SU-DHL-6 (cell line): ENCODE data around the gene SPHK2.
"Not testable (repeated sequence)": the region's sequence is repeated elsewhere in the genome, so short reads cannot be mapped to it uniquely, and the experiment has no call there.

Source experiments
- H2AFZ ChIP-seq: fragments of 200-600 bp; sonication (generic); 2 replicates; pipeline ENCODE4 v1.6.1; 2014; ENCODE audit warnings: low read depth, mild to moderate bottlenecking, moderate library complexity, mixed read lengths, antibody characterized with exemption, low read length; ENCODE audit not compliant: severe bottlenecking
- H3F3A ChIP-seq: fragments of 200-600 bp; shearing (Covaris generic); 2 replicates; pipeline ENCODE4 v1.6.0; 2016; ENCODE audit warnings: antibody characterized with exemption, mild to moderate bottlenecking; ENCODE audit not compliant: insufficient read depth
- H3K27ac ChIP-seq: fragments of 200-600 bp; sonication (generic); 2 replicates; pipeline ENCODE4 v1.5.1; 2016; ENCODE audit warnings: low read depth, mild to moderate bottlenecking, low read length, moderate library complexity, mixed read lengths
- H3K27me3 ChIP-seq: fragments of 200-600 bp; sonication (generic), shearing (Covaris generic); 2 replicates; pipeline ENCODE4 v1.6.0; 2014; ENCODE audit warnings: mild to moderate bottlenecking, low read length
- H3K36me3 ChIP-seq: fragments of 200-600 bp; sonication (generic); 2 replicates; pipeline ENCODE4 v1.6.1; 2014; ENCODE audit warnings: mild to moderate bottlenecking, low read length, mixed read lengths
- H3K4me2 ChIP-seq: fragments of 300-600, 200-600 bp; shearing (Covaris generic), sonication (generic); 2 replicates; pipeline ENCODE4 v1.6.0; 2014; ENCODE audit warnings: low read length, low read depth, mild to moderate bottlenecking; ENCODE audit not compliant: poor library complexity, severe bottlenecking
- H3K4me3 ChIP-seq: fragments of 200-600 bp; sonication (generic); 2 replicates; pipeline ENCODE4 v1.5.1; 2014; ENCODE audit warnings: antibody characterized with exemption, low read length, mild to moderate bottlenecking, mixed read lengths; ENCODE audit not compliant: insufficient read depth, poor library complexity, severe bottlenecking
- H3K79me2 ChIP-seq: fragments of 200-600 bp; sonication (generic); 2 replicates; pipeline ENCODE4 v1.6.1; 2014; ENCODE audit warnings: mild to moderate bottlenecking, low read length, moderate library complexity; ENCODE audit not compliant: insufficient read depth
- H3K9ac ChIP-seq: fragments of 200-600 bp; sonication (generic); 2 replicates; pipeline ENCODE4 v1.7.0; 2014; ENCODE audit warnings: mild to moderate bottlenecking, low read length
- H3K9me2 ChIP-seq: fragments of 200-600 bp; sonication (generic); replicated peaks from 2 replicates; pipeline ENCODE4 v1.6.1; 2014; ENCODE audit warnings: low read length; ENCODE audit not compliant: insufficient read depth
- H3K9me3 ChIP-seq: fragments of 200-600 bp; sonication (generic); 2 replicates; pipeline ENCODE4 v1.6.1; 2014; ENCODE audit warnings: low read length, mixed read lengths; ENCODE audit not compliant: insufficient read depth
- H4K20me1 ChIP-seq: fragments of 200-600 bp; sonication (generic); 2 replicates; pipeline ENCODE4 v1.6.1; 2014; ENCODE audit warnings: low read depth, mild to moderate bottlenecking, antibody characterized with exemption, low read length, moderate library complexity, mixed read lengths
- EZH2phosphoT487 ChIP-seq: fragments of 200-600 bp; sonication (generic), shearing (Covaris generic); conservative IDR thresholded peaks from 2 replicates; pipeline ENCODE4 v1.6.1; 2018; ENCODE audit warnings: mild to moderate bottlenecking, antibody characterized with exemption, low read length, moderate library complexity, mixed read lengths
- TF ChIP-seq, protein P1 (sequence below): fragments of 200-600 bp; sonication (generic); IDR thresholded peaks from one replicate; pipeline ENCODE4 v1.5.1; 2017; ENCODE audit warnings: antibody characterized with exemption, mild to moderate bottlenecking, low read length, moderate library complexity; ENCODE audit not compliant: insufficient read depth, poor library complexity, severe bottlenecking

SPHK2 gene

DNA sequence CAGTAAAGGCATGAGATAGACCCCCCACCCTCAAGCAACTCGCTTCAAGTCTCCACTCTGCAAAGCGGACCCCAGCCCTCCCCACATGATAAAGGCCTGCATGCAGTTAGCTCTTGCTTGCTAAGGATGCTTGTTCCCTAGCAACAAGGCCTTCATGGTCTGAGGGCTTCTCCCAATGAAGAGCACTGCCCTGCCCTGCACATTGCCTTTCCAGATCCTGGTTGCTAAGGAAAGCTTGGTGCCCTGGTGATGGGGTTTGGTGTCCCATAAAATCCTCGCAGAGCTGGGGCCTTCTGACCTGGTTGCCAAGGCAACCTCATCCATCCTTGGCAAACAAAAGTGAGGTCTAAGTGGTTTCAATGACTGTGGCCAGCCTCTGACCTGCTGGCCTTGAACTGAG lies 11.9 kb downstream of the SPHK2 start:
- no peak overlapping the region for H3K4me2 ChIP-seq
- no peak overlapping the region for H3K27ac ChIP-seq
- no peaks in the 10 kb centered on the region for H3K27me3 ChIP-seq
- H3K9me2 ChIP-seq: no peaks in the 10 kb centered on the region
- no peak overlapping the region for H3K4me3 ChIP-seq
- no peaks in the 10 kb centered on the region for H3K79me2 ChIP-seq
- H3K9me3 ChIP-seq: no peaks in the 10 kb centered on the region
- H3F3A ChIP-seq: peaks cover 14% of the 10 kb centered on the region
- H3K36me3 ChIP-seq: no peaks in the 10 kb centered on the region
- no peaks in the 10 kb centered on the region for H4K20me1 ChIP-seq
- no peak overlapping the region for H3K9ac ChIP-seq
- H2AFZ ChIP-seq: no peak overlapping the region
- TF ChIP-seq EZH2phosphoT487: no peak
- TF ChIP-seq, protein P1, sequence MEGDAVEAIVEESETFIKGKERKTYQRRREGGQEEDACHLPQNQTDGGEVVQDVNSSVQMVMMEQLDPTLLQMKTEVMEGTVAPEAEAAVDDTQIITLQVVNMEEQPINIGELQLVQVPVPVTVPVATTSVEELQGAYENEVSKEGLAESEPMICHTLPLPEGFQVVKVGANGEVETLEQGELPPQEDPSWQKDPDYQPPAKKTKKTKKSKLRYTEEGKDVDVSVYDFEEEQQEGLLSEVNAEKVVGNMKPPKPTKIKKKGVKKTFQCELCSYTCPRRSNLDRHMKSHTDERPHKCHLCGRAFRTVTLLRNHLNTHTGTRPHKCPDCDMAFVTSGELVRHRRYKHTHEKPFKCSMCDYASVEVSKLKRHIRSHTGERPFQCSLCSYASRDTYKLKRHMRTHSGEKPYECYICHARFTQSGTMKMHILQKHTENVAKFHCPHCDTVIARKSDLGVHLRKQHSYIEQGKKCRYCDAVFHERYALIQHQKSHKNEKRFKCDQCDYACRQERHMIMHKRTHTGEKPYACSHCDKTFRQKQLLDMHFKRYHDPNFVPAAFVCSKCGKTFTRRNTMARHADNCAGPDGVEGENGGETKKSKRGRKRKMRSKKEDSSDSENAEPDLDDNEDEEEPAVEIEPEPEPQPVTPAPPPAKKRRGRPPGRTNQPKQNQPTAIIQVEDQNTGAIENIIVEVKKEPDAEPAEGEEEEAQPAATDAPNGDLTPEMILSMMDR: no peak

DNA sequence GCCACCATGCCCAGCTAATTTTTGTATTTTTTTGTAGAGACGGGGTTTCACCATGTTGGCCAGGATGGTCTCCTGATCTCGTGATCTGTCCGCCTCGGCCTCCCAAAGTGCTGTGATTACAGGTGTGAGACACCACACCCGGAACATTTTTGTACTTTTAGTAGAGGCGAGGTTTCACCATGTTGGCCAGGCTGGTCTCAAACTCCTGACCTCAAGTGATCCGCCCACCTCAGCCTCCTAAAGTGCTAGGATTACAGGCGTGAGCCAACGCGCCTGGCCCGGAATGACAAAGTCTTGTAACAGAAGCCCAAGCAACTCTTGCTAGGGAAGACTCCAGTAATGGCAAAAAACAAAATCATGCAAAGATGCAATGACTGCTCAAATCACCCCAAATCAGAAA lies 13.0 kb downstream of the SPHK2 start:
- not testable (repeated sequence) for H3K9ac ChIP-seq, H3K4me2 ChIP-seq, H2AFZ ChIP-seq, H3K9me3 ChIP-seq, H3K79me2 ChIP-seq, H3K27me3 ChIP-seq, H3K36me3 ChIP-seq, H3K9me2 ChIP-seq, H3K4me3 ChIP-seq, H4K20me1 ChIP-seq
- 0 out of 2 replicates have a peak overlapping the region, but pooled peaks have one; percentile 7 for H3K27ac ChIP-seq
- H3F3A ChIP-seq: peaks cover 21% of the 10 kb centered on the region

DNA sequence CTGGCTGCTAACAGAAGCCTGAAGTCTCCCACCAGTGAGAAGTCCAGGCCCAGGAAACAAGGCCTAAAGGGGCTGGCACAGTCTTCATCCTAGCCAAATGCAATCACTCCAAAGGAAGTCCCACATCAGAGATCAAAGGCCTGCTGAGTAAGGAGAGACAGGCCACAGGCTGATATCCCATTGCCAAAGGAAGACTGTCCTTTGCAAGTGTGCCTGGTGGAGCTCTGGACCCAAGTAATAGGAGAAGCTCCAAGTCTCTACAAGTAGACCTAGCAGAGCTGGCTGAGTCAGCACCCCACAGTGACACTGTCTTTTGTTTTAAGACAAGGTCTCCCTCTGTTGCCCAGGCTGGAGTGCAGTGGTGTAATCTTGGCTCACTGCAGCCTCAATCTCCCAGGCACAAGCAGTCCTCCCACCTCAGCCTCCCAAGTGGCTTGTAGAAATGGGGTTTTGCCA lies 13.4 kb downstream of the SPHK2 start:
- H3K27ac ChIP-seq: peak overlapping the region; percentile 7; the same call in 1 of the 2 replicates
- H3K27me3 ChIP-seq: no peaks in the 10 kb centered on the region
- TF ChIP-seq, protein P1: no peak
- TF ChIP-seq EZH2phosphoT487: no peak
- no peak overlapping the region for H3K4me3 ChIP-seq
- H3K9me3 ChIP-seq: no peaks in the 10 kb centered on the region
- no peaks in the 10 kb centered on the region for H3K36me3 ChIP-seq
- H3K4me2 ChIP-seq: no peak overlapping the region
- peak overlapping the region; percentile 93; the same call in 1 of the 2 replicates for H3K9ac ChIP-seq
- H3K79me2 ChIP-seq: no peaks in the 10 kb centered on the region
- H2AFZ ChIP-seq: no peak overlapping the region
- H3F3A ChIP-seq: peaks cover 21% of the 10 kb centered on the region
- no peaks in the 10 kb centered on the region for H4K20me1 ChIP-seq
- no peaks in the 10 kb centered on the region for H3K9me2 ChIP-seq

DNA sequence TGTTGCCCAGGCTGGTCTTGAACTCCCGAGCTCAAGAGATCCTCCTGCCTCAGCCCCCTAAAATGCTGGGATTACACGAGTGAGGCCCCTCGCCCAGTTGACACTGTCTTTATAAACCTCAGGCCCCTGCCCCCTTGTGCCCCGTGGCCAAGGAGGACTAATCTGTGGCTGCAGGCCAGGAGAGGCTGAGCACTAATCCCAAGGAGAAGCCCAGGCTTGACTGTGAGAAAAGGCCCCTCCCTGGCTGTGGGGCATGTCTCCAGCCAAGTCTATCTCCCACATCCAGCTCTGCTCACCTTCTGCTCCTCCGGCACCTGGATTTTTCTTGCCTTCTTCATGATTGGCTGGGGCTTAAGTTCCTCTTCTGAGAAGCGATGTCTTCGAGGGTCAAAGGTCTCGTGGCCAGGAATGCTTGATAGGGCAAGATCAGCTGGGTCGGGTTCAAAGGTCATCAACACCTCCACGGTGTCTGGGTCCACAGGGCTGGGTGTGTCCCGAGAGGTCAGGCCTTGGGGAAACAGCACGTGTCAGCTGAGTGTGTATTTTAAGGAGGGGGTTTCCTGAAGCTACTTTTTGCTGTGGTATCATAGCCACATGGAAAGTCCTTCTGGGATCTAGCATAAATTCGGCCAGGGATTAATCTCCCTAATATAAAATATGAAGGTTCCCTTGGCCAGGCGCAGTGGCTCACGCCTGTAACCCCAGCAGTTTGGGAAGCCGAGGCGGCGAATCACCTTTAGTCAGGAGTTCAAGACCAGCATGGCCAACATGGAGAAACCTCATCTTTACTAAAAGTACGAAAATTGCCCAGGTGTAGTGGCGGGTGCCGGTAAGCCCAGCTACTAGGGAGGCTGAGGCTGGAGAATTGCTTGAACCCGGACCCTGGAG lies 14.1 kb downstream of the SPHK2 start:
- H3K27me3 ChIP-seq: no peaks in the 10 kb centered on the region
- H3K79me2 ChIP-seq: no peaks in the 10 kb centered on the region
- H2AFZ ChIP-seq: peak overlapping the region; percentile 44
- peak overlapping the region; percentile 89 for H3K4me2 ChIP-seq
- no peak for TF ChIP-seq EZH2phosphoT487
- TF ChIP-seq, protein P1: no peak
- H3K9me2 ChIP-seq: no peaks in the 10 kb centered on the region
- H3K9ac ChIP-seq: peak overlapping the region; percentile 93
- H3K4me3 ChIP-seq: peak overlapping the region; percentile 52
- no peaks in the 10 kb centered on the region for H3K36me3 ChIP-seq
- no peaks in the 10 kb centered on the region for H3K9me3 ChIP-seq
- peak overlapping the region; percentile 67 for H3K27ac ChIP-seq
- peaks cover 21% of the 10 kb centered on the region for H3F3A ChIP-seq
- H4K20me1 ChIP-seq: no peaks in the 10 kb centered on the region
